Astrocyte (in vitro differentiated cells and primary cell): ENCODE data around the gene ZBTB16.

Experiments used
- EZH2 ChIP-seq: IDR thresholded peaks from 2 replicates; pipeline ENCODE4 v1.6.1; 2012; ENCODE audit warnings: mild to moderate bottlenecking, low read length, inconsistent platforms; ENCODE audit not compliant: insufficient read depth
- TF ChIP-seq, protein P1 (sequence below): IDR thresholded peaks from 2 replicates; pipeline ENCODE4 v1.5.1; 2011; ENCODE audit warnings: low read depth, mild to moderate bottlenecking, inconsistent platforms, low read length, moderate library complexity; ENCODE audit not compliant: insufficient read depth

DNA sequence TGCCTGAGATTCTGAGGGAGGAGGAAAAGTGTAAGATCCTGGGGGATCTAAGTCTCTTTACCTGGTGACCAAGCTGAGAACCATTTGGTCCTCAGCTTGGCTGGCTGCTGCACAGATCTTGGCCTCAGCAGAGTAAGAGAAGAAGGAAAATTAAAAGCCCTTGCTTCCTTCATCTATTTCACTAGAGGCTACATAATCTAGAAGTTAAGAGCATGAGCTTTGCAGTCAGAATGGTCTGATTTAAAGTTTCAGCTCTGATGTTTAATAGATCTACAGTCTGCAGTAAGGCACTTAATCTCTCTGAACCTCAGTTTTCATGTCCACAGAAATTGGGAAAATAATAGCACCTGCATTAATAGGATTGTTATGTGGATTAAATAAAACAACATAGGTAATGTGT lies 3.1 kb upstream of the ZBTB16 start:
- TF ChIP-seq, protein P1, sequence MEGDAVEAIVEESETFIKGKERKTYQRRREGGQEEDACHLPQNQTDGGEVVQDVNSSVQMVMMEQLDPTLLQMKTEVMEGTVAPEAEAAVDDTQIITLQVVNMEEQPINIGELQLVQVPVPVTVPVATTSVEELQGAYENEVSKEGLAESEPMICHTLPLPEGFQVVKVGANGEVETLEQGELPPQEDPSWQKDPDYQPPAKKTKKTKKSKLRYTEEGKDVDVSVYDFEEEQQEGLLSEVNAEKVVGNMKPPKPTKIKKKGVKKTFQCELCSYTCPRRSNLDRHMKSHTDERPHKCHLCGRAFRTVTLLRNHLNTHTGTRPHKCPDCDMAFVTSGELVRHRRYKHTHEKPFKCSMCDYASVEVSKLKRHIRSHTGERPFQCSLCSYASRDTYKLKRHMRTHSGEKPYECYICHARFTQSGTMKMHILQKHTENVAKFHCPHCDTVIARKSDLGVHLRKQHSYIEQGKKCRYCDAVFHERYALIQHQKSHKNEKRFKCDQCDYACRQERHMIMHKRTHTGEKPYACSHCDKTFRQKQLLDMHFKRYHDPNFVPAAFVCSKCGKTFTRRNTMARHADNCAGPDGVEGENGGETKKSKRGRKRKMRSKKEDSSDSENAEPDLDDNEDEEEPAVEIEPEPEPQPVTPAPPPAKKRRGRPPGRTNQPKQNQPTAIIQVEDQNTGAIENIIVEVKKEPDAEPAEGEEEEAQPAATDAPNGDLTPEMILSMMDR = no peak
- no peak for TF ChIP-seq EZH2
